Memory B cell (primary cell): Measurements from ENCODE around the gene SGMS1.
A peak's percentile ranks its signal among the peaks of the same experiment; 100 is the strongest.
"Not testable (repeated sequence)": the region's sequence is repeated elsewhere in the genome, so short reads cannot be mapped to it uniquely, and the experiment has no call there.

Source experiments
- ATAC-seq: fragments of 150-1000 bp; cut with Tn5 transposase; 2 replicates; pipeline ENCODE4 v1.10.0; 2021; ENCODE audit warnings: low read depth, mild to moderate bottlenecking, moderate library complexity
- DNase-seq, 2 donors: peaks; one replicate each; pipeline ENCODE4 v3.0.0; 2022; ENCODE audit warnings: low spot score in 2 of 2
- H3K27ac Mint-ChIP-seq: one replicate; pipeline ENCODE4 v1.8.0; 2022; ENCODE audit warnings: mild to moderate bottlenecking, moderate library complexity, mixed read lengths
- H3K27me3 Mint-ChIP-seq: one replicate; pipeline ENCODE4 v1.8.0; 2022; ENCODE audit warnings: mixed read lengths
- H3K36me3 Mint-ChIP-seq: one replicate; pipeline ENCODE4 v1.8.0; 2022; ENCODE audit warnings: mild to moderate bottlenecking, mixed read lengths
- H3K4me1 Mint-ChIP-seq: one replicate; pipeline ENCODE4 v1.8.0; 2022; ENCODE audit warnings: mixed read lengths
- H3K4me3 Mint-ChIP-seq: one replicate; pipeline ENCODE4 v1.8.0; 2022; ENCODE audit warnings: mild to moderate bottlenecking, moderate library complexity, mixed read lengths
- H3K9me3 Mint-ChIP-seq: one replicate; pipeline ENCODE4 v1.8.0; 2022; ENCODE audit warnings: mixed read lengths

SGMS1 gene

GRCh38 chr10:50623663-50624412, at the start of gene SGMS1:
TSS of gene SGMS1 (minus strand) at chr10:50623956. CDS start at chr10:50344114, 279,842 bp downstream.
- no peaks in the 10 kb centered on the region for H3K9me3 Mint-ChIP-seq
- peaks cover 25% of the 10 kb centered on the region for H3K4me1 Mint-ChIP-seq
- peaks cover 4% of the 10 kb centered on the region for H3K36me3 Mint-ChIP-seq
- H3K27ac Mint-ChIP-seq, result peak within 1 kb of the TSS; percentile 94
- DNase-seq (peak; percentile 77 to 80), ATAC-seq (peak; percentile 38)
- no peaks in the 10 kb centered on the region for H3K27me3 Mint-ChIP-seq
- peak within 1 kb of the TSS; percentile 98 for H3K4me3 Mint-ChIP-seq

- Mint-ChIP-seq H3K4me1 (peaks cover 13% of the 10 kb centered on the region), H3K27ac (peak overlapping the region; percentile 19)
- H3K9me3 Mint-ChIP-seq, H3K4me3 Mint-ChIP-seq, DNase-seq, H3K36me3 Mint-ChIP-seq, H3K27me3 Mint-ChIP-seq: not testable (repeated sequence)
- ATAC-seq, result peak; percentile 87
Measured at GRCh38 chr10:50672152-50672551, 48.4 kb upstream of the SGMS1 start.

GRCh38 chr10:50671645-50672044, 47.9 kb upstream of the SGMS1 start:
- H3K27ac Mint-ChIP-seq, result peak overlapping the region; percentile 19
- not testable (repeated sequence) for H3K27me3 Mint-ChIP-seq, H3K9me3 Mint-ChIP-seq, H3K36me3 Mint-ChIP-seq, DNase-seq, ATAC-seq, H3K4me3 Mint-ChIP-seq
- peaks cover 13% of the 10 kb centered on the region for H3K4me1 Mint-ChIP-seq

- not testable (repeated sequence) for H3K36me3 Mint-ChIP-seq, H3K27ac Mint-ChIP-seq, H3K4me3 Mint-ChIP-seq, H3K9me3 Mint-ChIP-seq, DNase-seq, ATAC-seq, H3K27me3 Mint-ChIP-seq
- H3K4me1 Mint-ChIP-seq, result peaks cover 13% of the 10 kb centered on the region
Measured at GRCh38 chr10:50669957-50670356, 46.2 kb upstream of the SGMS1 start.

GRCh38 chr10:50667353-50667752, 43.6 kb upstream of the SGMS1 start:
- H3K4me3 Mint-ChIP-seq, DNase-seq, ATAC-seq, H3K27ac Mint-ChIP-seq, H3K36me3 Mint-ChIP-seq, H3K27me3 Mint-ChIP-seq, H3K9me3 Mint-ChIP-seq: not testable (repeated sequence)
- H3K4me1 Mint-ChIP-seq, result peaks cover 10% of the 10 kb centered on the region

GRCh38 chr10:50662420-50662819, 38.7 kb upstream of the SGMS1 start:
- H3K27ac Mint-ChIP-seq, H3K4me3 Mint-ChIP-seq, DNase-seq, H3K9me3 Mint-ChIP-seq, H3K4me1 Mint-ChIP-seq, H3K27me3 Mint-ChIP-seq, H3K36me3 Mint-ChIP-seq, ATAC-seq: not testable (repeated sequence)

- H3K36me3 Mint-ChIP-seq, H3K9me3 Mint-ChIP-seq, ATAC-seq, H3K4me3 Mint-ChIP-seq, H3K27ac Mint-ChIP-seq, H3K27me3 Mint-ChIP-seq, H3K4me1 Mint-ChIP-seq, DNase-seq: not testable (repeated sequence)
Measured at GRCh38 chr10:50661563-50661962, 37.8 kb upstream of the SGMS1 start.

GRCh38 chr10:50659865-50660730, 36.3 kb upstream of the SGMS1 start:
- H3K36me3 Mint-ChIP-seq, H3K9me3 Mint-ChIP-seq, H3K27me3 Mint-ChIP-seq, H3K4me1 Mint-ChIP-seq: not testable (repeated sequence)
- DNase-seq, result peak in 1 of 2 donors; percentile 22
- Mint-ChIP-seq H3K4me3 (peak overlapping the region; percentile 86), H3K27ac (peak overlapping the region; percentile 49)
- peak; percentile 96 for ATAC-seq

GRCh38 chr10:50659016-50659864, 35.5 kb upstream of the SGMS1 start:
- H3K4me3 Mint-ChIP-seq, result peak overlapping the region; percentile 86
- not testable (repeated sequence) for H3K27ac Mint-ChIP-seq, H3K36me3 Mint-ChIP-seq, H3K27me3 Mint-ChIP-seq, H3K4me1 Mint-ChIP-seq, DNase-seq, H3K9me3 Mint-ChIP-seq, ATAC-seq

- Mint-ChIP-seq H3K27ac (no peak overlapping the region), H3K4me3 (no peak overlapping the region), H3K36me3 (no peaks in the 10 kb centered on the region), H3K4me1 (peaks cover 14% of the 10 kb centered on the region), H3K9me3 (no peaks in the 10 kb centered on the region), H3K27me3 (no peaks in the 10 kb centered on the region)
- ATAC-seq (no peak), DNase-seq (no peak)
Measured at GRCh38 chr10:50658165-50658564, 34.4 kb upstream of the SGMS1 start.

- no peaks in the 10 kb centered on the region for H3K27me3 Mint-ChIP-seq
- H3K27ac Mint-ChIP-seq, result peak overlapping the region; percentile 74
- H3K4me3 Mint-ChIP-seq, result peak overlapping the region; percentile 38
- H3K36me3 Mint-ChIP-seq, result no peaks in the 10 kb centered on the region
- H3K4me1 Mint-ChIP-seq, result peaks cover 21% of the 10 kb centered on the region
- DNase-seq (no peak), ATAC-seq (no peak)
- no peaks in the 10 kb centered on the region for H3K9me3 Mint-ChIP-seq
Measured at GRCh38 chr10:50653758-50654157, 30.0 kb upstream of the SGMS1 start.

- H3K27me3 Mint-ChIP-seq, result no peaks in the 10 kb centered on the region
- H3K27ac Mint-ChIP-seq, result peak overlapping the region; percentile 74
- H3K4me3 Mint-ChIP-seq, result no peak overlapping the region
- ATAC-seq, result peak; percentile 39
- peak in 1 of 2 donors; percentile 18 for DNase-seq
- no peaks in the 10 kb centered on the region for H3K36me3 Mint-ChIP-seq
- H3K4me1 Mint-ChIP-seq, result peaks cover 24% of the 10 kb centered on the region
- H3K9me3 Mint-ChIP-seq, result no peaks in the 10 kb centered on the region
Measured at GRCh38 chr10:50653142-50653541, 29.4 kb upstream of the SGMS1 start.

GRCh38 chr10:50651808-50652207, 28.1 kb upstream of the SGMS1 start:
- ATAC-seq (no peak), DNase-seq (no peak)
- Mint-ChIP-seq H3K36me3 (no peaks in the 10 kb centered on the region), H3K4me3 (no peak overlapping the region), H3K27me3 (no peaks in the 10 kb centered on the region), H3K27ac (peak overlapping the region; percentile 48), H3K4me1 (peaks cover 28% of the 10 kb centered on the region), H3K9me3 (no peaks in the 10 kb centered on the region)

- ATAC-seq, result no peak
- Mint-ChIP-seq H3K4me3 (no peak overlapping the region), H3K9me3 (no peaks in the 10 kb centered on the region), H3K36me3 (no peaks in the 10 kb centered on the region), H3K27ac (no peak overlapping the region), H3K4me1 (peaks cover 30% of the 10 kb centered on the region), H3K27me3 (no peaks in the 10 kb centered on the region)
- DNase-seq, result no peak
Measured at GRCh38 chr10:50650481-50650880, 26.7 kb upstream of the SGMS1 start.
